A673 (cell line): Measurements from ENCODE around the gene WWP2. TPM values are rescaled to one million over a fixed set of nuclear protein-coding genes. Genes with fewer than 3 reads are reported as not detected.

ENCODE experiments used
- BruUV-seq: library from RNA; stranded (reverse); fragments of 400-500 nt; replicated peaks from 2 replicates; lab custom pipeline; 2021; lab: Mats Ljungman, UMichigan
- CTCF ChIA-PET: fragments of 300-600 bp; sonication (Branson Sonifier 250); formaldehyde crosslinking; loops from one replicate; lab custom pipeline; 2022; ENCODE audit warnings: antibody characterized with exemption; lab: Charles Lee
- POLR2A ChIA-PET: fragments of 300-600 bp; sonication (Branson Sonifier 250); formaldehyde crosslinking; loops from one replicate; lab custom pipeline; 2022; ENCODE audit warnings: antibody characterized with exemption; ENCODE audit not compliant: low non-redundant PET; lab: Charles Lee
- DNase-seq: peaks from one replicate; pipeline ENCODE4 v3.0.0-alpha.2; 2015; ENCODE audit warnings: low spot score
- H3K27ac ChIP-seq: fragments of 200-600 bp; sonication (generic); 2 replicates; pipeline ENCODE4 v1.5.1; 2016; ENCODE audit warnings: mixed run types, low read depth, mild to moderate bottlenecking, mixed read lengths, antibody characterized with exemption, low read length; ENCODE audit not compliant: poor library complexity, severe bottlenecking
- H3K27me3 ChIP-seq: fragments of 200-600 bp; sonication (generic); replicated peaks from 2 replicates; pipeline ENCODE4 v1.6.1; 2017; ENCODE audit warnings: mixed run types, low read depth, mild to moderate bottlenecking, mixed read lengths, antibody characterized with exemption, low read length; ENCODE audit not compliant: insufficient read depth, poor library complexity
- H3K36me3 ChIP-seq: fragments of 200-600 bp; sonication (generic); 2 replicates; pipeline ENCODE4 v1.6.1; 2016; ENCODE audit warnings: mixed run types, mild to moderate bottlenecking, mixed read lengths, antibody characterized with exemption, low read length; ENCODE audit not compliant: insufficient read depth, poor library complexity, severe bottlenecking
- H3K4me1 ChIP-seq: fragments of 200-600 bp; sonication (generic); 2 replicates; pipeline ENCODE4 v1.6.1; 2017; ENCODE audit warnings: mixed run types, mild to moderate bottlenecking, mixed read lengths, antibody characterized with exemption, low read length; ENCODE audit not compliant: insufficient read depth, poor library complexity, severe bottlenecking
- H3K4me3 ChIP-seq: fragments of 200-600 bp; sonication (generic); 2 replicates; pipeline ENCODE4 v1.5.1; 2016; ENCODE audit warnings: low read depth, mixed run types, mild to moderate bottlenecking, mixed read lengths, low read length; ENCODE audit not compliant: poor library complexity, severe bottlenecking
- H3K9me3 ChIP-seq: fragments of 200-600 bp; sonication (generic); 2 replicates; pipeline ENCODE4 v1.6.1; 2016; ENCODE audit warnings: mixed run types, low read depth, mild to moderate bottlenecking, mixed read lengths, antibody characterized with exemption, low read length; ENCODE audit not compliant: poor library complexity, severe bottlenecking
- CTCF ChIP-seq: fragments of 300-800, 200-600 bp; sonication (generic); conservative IDR thresholded peaks from 2 replicates; pipeline ENCODE4 v1.5.1; 2017; ENCODE audit warnings: low read depth, mild to moderate bottlenecking, antibody characterized with exemption, low read length, moderate library complexity, mixed read lengths
- EZH2 ChIP-seq: fragments of 200-600 bp; sonication (generic); IDR thresholded peaks from 2 replicates; pipeline ENCODE4 v1.6.1; 2017; ENCODE audit warnings: borderline replicate concordance, low read depth, mild to moderate bottlenecking, mixed read lengths, antibody characterized with exemption, low read length; ENCODE audit not compliant: poor library complexity, severe bottlenecking
- intact Hi-C: fragments of 100-400 bp; cut with micrococcal nuclease; formaldehyde crosslinking; loops from one replicate; pipeline ENCODE4 v1.10.0; 2022; ENCODE audit not compliant: unreplicated experiment
- total RNA-seq: library from RNA; stranded (reverse); gene quantifications from 2 replicates; pipeline ENCODE4 v1.2.3, GENCODE V29; 2021

WWP2 gene
- total RNA-seq, 1 experiment from 2014 or later, result 32.4 TPM

GRCh38 chr16:69940676-69941075 lies 178.5 kb downstream of the WWP2 start:
- ChIA-PET CTCF (interaction anchor here (0.9 kb wide), 1 partner anchor 10 kb away, joined by 3 read pairs; no protein-coding TSS in a partner anchor), POLR2A (no interaction called here)
- no peak for DNase-seq
- no TSS peak for BruUV-seq
- Histone ChIP-seq H3K4me1 (no peaks in the 10 kb centered on the region), H3K27me3 (no peaks in the 10 kb centered on the region), H3K36me3 (no peaks in the 10 kb centered on the region), H3K4me3 (no peak overlapping the region), H3K9me3 (no peaks in the 10 kb centered on the region), H3K27ac (no peak overlapping the region)
- TF ChIP-seq EZH2, result no peak
- no peak for TF ChIP-seq CTCF
- intact Hi-C loops, result no loop called here

- POLR2A ChIA-PET, result no interaction called here
- Histone ChIP-seq H3K9me3 (no peaks in the 10 kb centered on the region), H3K36me3 (no peaks in the 10 kb centered on the region), H3K4me1 (no peaks in the 10 kb centered on the region), H3K27ac (no peak overlapping the region), H3K27me3 (no peaks in the 10 kb centered on the region), H3K4me3 (no peak overlapping the region)
- CTCF ChIA-PET, result interaction anchor here (0.9 kb wide), 1 partner anchor 11 kb away, joined by 3 read pairs; no protein-coding TSS in a partner anchor
- TF ChIP-seq EZH2, result no peak
- TF ChIP-seq CTCF, result no peak
- BruUV-seq, result no TSS peak
- intact Hi-C loops, result no loop called here
- no peak for DNase-seq
These were observed 179.3 kb downstream of the WWP2 start for GRCh38 chr16:69941251-69942098.

GRCh38 chr16:69942099-69942491 lies 180.0 kb downstream of the WWP2 start:
- intact Hi-C loops, result no loop called here
- H3K4me1 ChIP-seq, result no peaks in the 10 kb centered on the region
- CTCF ChIA-PET, result no interaction called here
- no peak for DNase-seq
- BruUV-seq, result no TSS peak
- no peaks in the 10 kb centered on the region for H3K27me3 ChIP-seq
- POLR2A ChIA-PET, result no interaction called here
- H3K4me3 ChIP-seq, result no peak overlapping the region
- H3K27ac ChIP-seq, result no peak overlapping the region
- TF ChIP-seq CTCF, result no peak
- no peak for TF ChIP-seq EZH2
- H3K36me3 ChIP-seq, result no peaks in the 10 kb centered on the region
- no peaks in the 10 kb centered on the region for H3K9me3 ChIP-seq
